ENCODE measurements around the gene PIGV.

The PIGV gene

DNA sequence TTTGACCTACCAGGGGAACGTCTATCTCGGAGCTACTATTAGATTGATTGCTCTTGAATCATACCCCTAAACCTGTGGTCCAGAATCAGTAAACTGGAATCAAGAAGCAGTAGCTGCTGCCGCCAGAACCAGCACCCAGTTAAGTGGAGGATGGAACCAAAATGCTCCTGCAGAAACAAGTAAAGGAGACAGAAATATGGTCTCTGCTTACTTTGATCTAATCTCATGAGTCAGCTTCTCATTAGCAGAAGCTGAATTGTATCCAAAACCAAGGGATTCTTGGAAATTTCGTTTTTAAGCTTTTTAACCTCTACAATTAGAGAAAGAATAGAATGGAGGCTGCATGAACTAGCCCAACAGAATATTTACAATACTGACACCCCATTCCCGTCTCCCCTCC is 42.6 kb upstream of the PIGV start:
- no peak for DNase-seq (ENCODE audit: low read depth)
- no peak for TF ChIP-seq CTCF (IDR thresholded peaks at IDR 0.05; ENCODE audit: low read depth, low read length, missing control alignments)
- H3K4me3 ChIP-seq (ENCODE audit: low read depth, low read length) = no peak overlapping the region; the same call in 1 of the 2 replicates

DNA sequence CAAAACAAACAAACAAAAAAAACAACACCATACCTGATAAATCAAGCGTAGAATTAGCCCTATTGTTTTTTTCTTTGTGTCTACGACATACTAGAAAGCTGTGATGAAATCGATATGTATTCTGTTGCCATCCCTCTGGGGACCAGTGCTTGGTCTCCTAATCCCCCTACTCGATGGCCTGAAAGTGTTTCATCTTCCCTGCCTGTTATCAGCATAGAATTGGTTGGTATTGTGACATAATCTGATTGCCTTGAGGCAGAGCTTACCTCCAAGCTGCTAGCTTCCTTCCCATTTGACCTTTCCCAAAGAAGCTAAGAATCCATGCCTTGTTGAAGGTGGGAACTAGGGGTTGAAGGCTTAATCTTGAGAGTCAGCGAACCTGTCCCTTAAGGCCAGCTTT is 40.7 kb upstream of the PIGV start:
- H3K4me3 ChIP-seq (ENCODE audit: low read depth, low read length) = no peak overlapping the region
- no peak for TF ChIP-seq CTCF (IDR thresholded peaks at IDR 0.05; ENCODE audit: low read depth, low read length, missing control alignments)
- no peak for DNase-seq (ENCODE audit: low read depth)

DNA sequence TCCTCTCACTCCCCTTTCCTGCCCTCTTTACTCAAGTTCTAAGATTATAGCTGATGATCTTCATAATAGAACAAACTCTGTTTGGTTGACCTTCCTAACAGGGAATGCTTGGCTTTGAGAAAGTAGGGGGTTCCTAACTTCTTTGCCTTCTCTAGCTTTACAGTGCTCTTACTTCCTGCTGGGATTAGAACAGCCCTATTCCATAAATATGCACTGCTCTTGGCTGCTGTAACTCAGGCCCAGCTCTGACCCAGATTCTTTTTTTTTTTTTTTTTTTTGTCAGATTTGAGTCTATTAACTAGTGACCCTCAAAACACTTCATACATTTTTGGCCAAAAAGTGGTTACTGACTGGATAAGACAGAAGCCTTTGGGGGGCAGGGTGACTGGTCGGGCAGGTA is 39.4 kb upstream of the PIGV start:
- TF ChIP-seq CTCF (IDR thresholded peaks at IDR 0.05; ENCODE audit: low read depth, low read length, missing control alignments) = no peak
- no peak for DNase-seq (ENCODE audit: low read depth)
- H3K4me3 ChIP-seq (ENCODE audit: low read depth, low read length) = no peak overlapping the region

GRCh38 chr1:26749458-26749857 is 38.3 kb upstream of the PIGV start:
- no peak for TF ChIP-seq CTCF (IDR thresholded peaks at IDR 0.05; ENCODE audit: low read depth, low read length, missing control alignments)
- H3K4me3 ChIP-seq (ENCODE audit: low read depth, low read length) = no peak overlapping the region
- DNase-seq (ENCODE audit: low read depth) = no peak

GRCh38 chr1:26750428-26750827 is 37.3 kb upstream of the PIGV start:
- DNase-seq (ENCODE audit: low read depth) = no peak
- TF ChIP-seq CTCF (IDR thresholded peaks at IDR 0.05; ENCODE audit: low read depth, low read length, missing control alignments) = no peak
- no peak overlapping the region for H3K4me3 ChIP-seq (ENCODE audit: low read depth, low read length)

GRCh38 chr1:26752519-26752918 is 35.2 kb upstream of the PIGV start:
- DNase-seq (ENCODE audit: low read depth) = no peak
- no peak for TF ChIP-seq CTCF (IDR thresholded peaks at IDR 0.05; ENCODE audit: low read depth, low read length, missing control alignments)
- no peak overlapping the region for H3K4me3 ChIP-seq (ENCODE audit: low read depth, low read length)

DNA sequence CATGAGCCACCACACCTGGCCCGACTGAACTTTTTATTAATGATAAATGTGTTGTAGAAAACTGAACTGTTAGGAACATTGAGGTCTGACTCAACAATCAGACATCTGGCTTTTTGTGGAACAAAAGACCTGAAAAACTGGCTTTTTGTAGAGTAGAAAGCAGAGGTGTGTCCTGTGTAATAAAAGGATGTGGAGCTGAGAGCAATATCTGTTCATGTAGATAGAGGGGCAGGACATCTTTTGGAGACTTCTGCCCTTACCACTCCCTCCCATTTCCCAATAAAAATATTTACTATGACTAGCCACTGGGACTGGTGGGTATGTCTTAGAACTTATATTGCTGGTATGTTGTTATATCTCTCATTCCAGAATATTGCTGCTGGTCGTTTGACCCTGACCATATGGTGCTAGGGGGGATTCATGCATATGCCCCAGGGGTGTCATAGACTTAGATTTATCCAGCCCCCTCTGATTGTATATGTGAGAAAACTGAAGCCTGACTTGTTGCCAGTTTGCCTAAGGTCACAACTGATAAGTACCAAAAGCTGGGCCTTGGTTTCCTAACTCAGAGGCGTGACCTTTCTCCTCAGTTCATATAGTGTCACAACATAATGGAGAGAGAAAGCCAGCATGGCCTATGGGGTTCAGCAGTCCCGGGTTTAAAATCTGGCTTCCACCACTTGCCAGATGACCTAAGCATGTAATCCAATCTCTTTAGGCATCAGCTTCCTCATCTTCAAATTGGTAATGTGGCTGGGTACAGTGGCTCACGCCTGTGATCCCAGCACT is 33.5 kb upstream of the PIGV start:
- no peak for TF ChIP-seq CTCF (IDR thresholded peaks at IDR 0.05; ENCODE audit: low read depth, low read length, missing control alignments)
- DNase-seq (ENCODE audit: low read depth) = no peak

More for the DNA sequence above, 33.5 kb upstream of the PIGV start:
- H3K4me3 ChIP-seq (ENCODE audit: low read depth, low read length) = no peak overlapping the region
